NB4 (cell line): Measurements from ENCODE around the gene LIN54.

ENCODE experiments used
- CTCF ChIP-seq: IDR thresholded peaks from one replicate; pipeline ENCODE4 v1.5.1; 2012; ENCODE audit warnings: low read depth, low read length
- MAX ChIP-seq: IDR thresholded peaks from 2 replicates; pipeline ENCODE4 v1.6.1; 2011; ENCODE audit warnings: low read depth, low read length
- MYC ChIP-seq: IDR thresholded peaks from 2 replicates; pipeline ENCODE4 v1.6.1; 2011; ENCODE audit warnings: low read depth, low read length
- POLR2A ChIP-seq: IDR thresholded peaks from 2 replicates; pipeline ENCODE4 v1.6.1; 2011; ENCODE audit warnings: mild to moderate bottlenecking; ENCODE audit not compliant: insufficient read length; ENCODE audit errors: extremely low read depth

- no peak for TF ChIP-seq POLR2A
- no peak for TF ChIP-seq CTCF
- TF ChIP-seq MAX, result no peak
- no peak for TF ChIP-seq MYC
Measured at GRCh38 chr4:83025563-83025962, 14.9 kb upstream of the LIN54 start.
